IMR-90 (cell line): ENCODE measurements around the gene CLIC3. TPM values are rescaled to one million over a fixed set of nuclear protein-coding genes. Genes with fewer than 3 reads are reported as not detected.

Experiments
- ATAC-seq: fragments of 200-7000 bp; cut with Tn5 transposase; 2 replicates; pipeline ENCODE4 v1.9.1; 2020; ENCODE audit warnings: low read depth, mild to moderate bottlenecking, moderate library complexity
- BruUV-seq: library from RNA; stranded (reverse); fragments of 400-500 nt; replicated peaks from 2 replicates; lab custom pipeline; 2021; lab: Mats Ljungman, UMichigan
- CTCF ChIA-PET: fragments of 300-600 bp; formaldehyde crosslinking; extraction: SDS; loops from one replicate; lab custom pipeline; 2021; ENCODE audit warnings: antibody characterized with exemption; lab: Yijun Ruan, JAX
- POLR2A ChIA-PET: fragments of 300-600 bp; sonication (Branson Sonifier 250); formaldehyde crosslinking; loops from one replicate; lab custom pipeline; 2022; ENCODE audit warnings: antibody characterized with exemption; ENCODE audit not compliant: unreplicated experiment; lab: Charles Lee
- DNase-seq: peaks from one replicate; pipeline ENCODE4 v3.0.0; 2013
- H2AFZ ChIP-seq: replicated peaks from 2 replicates; pipeline ENCODE3; 2013; ENCODE audit warnings: low read length, mild to moderate bottlenecking; ENCODE audit not compliant: poor library complexity
- H2AK5ac ChIP-seq: 2 replicates; pipeline ENCODE4 v1.6.1; 2013; ENCODE audit warnings: low read depth, low read length, inconsistent platforms
- H2AK9ac ChIP-seq: replicated peaks from 2 replicates; pipeline ENCODE3; 2013; ENCODE audit warnings: mild to moderate bottlenecking, low read depth, low read length, moderate library complexity; ENCODE audit not compliant: poor library complexity
- H2BK120ac ChIP-seq: 2 replicates; pipeline ENCODE4 v1.6.1; 2013; ENCODE audit warnings: low read depth, low read length, inconsistent platforms
- H2BK15ac ChIP-seq: 3 replicates; pipeline ENCODE4 v1.6.1; 2013; ENCODE audit warnings: low read depth, low read length, inconsistent platforms
- H2BK20ac ChIP-seq: 2 replicates; pipeline ENCODE4 v1.6.1; 2013; ENCODE audit warnings: low read depth, mild to moderate bottlenecking, inconsistent platforms, low read length, moderate library complexity
- H2BK5ac ChIP-seq: 2 replicates; pipeline ENCODE4 v1.6.1; 2013; ENCODE audit warnings: mild to moderate bottlenecking, low read depth, low read length, inconsistent platforms; ENCODE audit not compliant: poor library complexity, severe bottlenecking
- H3K14ac ChIP-seq: replicated peaks from 2 replicates; pipeline ENCODE4 v1.6.1; 2013; ENCODE audit warnings: low read depth, low read length, inconsistent platforms
- H3K18ac ChIP-seq: 2 replicates; pipeline ENCODE4 v1.6.1; 2013; ENCODE audit warnings: low read depth, low read length, control low read depth
- H3K23ac ChIP-seq: 2 replicates; pipeline ENCODE4 v1.6.1; 2013; ENCODE audit warnings: low read depth, low read length, inconsistent platforms
- H3K27ac ChIP-seq: 2 replicates; pipeline ENCODE4 v1.5.1; 2013; ENCODE audit warnings: mild to moderate bottlenecking, control low read depth, low read length; ENCODE audit not compliant: insufficient read depth
- H3K27me3 ChIP-seq: 2 replicates; pipeline ENCODE4 v1.6.1; 2013; ENCODE audit warnings: low read length; ENCODE audit not compliant: control insufficient read depth, insufficient read depth
- H3K36me3 ChIP-seq: 2 replicates; pipeline ENCODE4 v1.6.1; 2013; ENCODE audit warnings: low read length, mixed read lengths; ENCODE audit not compliant: control insufficient read depth, insufficient read depth
- H3K4ac ChIP-seq: 2 replicates; pipeline ENCODE4 v1.6.1; 2013; ENCODE audit warnings: low read depth, low read length, inconsistent platforms
- H3K4me1 ChIP-seq: 2 replicates; pipeline ENCODE4 v1.6.1; 2013; ENCODE audit warnings: low read length, mixed read lengths; ENCODE audit not compliant: control insufficient read depth, insufficient read depth
- H3K4me2 ChIP-seq: 2 replicates; pipeline ENCODE4 v1.6.1; 2013; ENCODE audit warnings: low read depth, mild to moderate bottlenecking, control low read depth, low read length, moderate library complexity
- H3K4me3 ChIP-seq: 2 replicates; pipeline ENCODE4 v1.5.1; 2013; ENCODE audit warnings: low read depth, mild to moderate bottlenecking, control low read depth, low read length, moderate library complexity; ENCODE audit not compliant: insufficient read depth
- H3K56ac ChIP-seq: 2 replicates; pipeline ENCODE4 v1.6.1; 2013; ENCODE audit warnings: low read length, inconsistent platforms; ENCODE audit not compliant: insufficient read depth; ENCODE audit errors: extremely low read depth
- H3K79me1 ChIP-seq, 2 experiments: 2 replicates each; pipeline ENCODE4 v1.6.1; 2013; ENCODE audit warnings: low read length in 2 of 2, inconsistent platforms in 1 of 2, low read depth in 1 of 2
- H3K9ac ChIP-seq: 2 replicates; pipeline ENCODE4 v1.6.1; 2013; ENCODE audit warnings: low read depth, low read length, control low read depth
- H3K9me1 ChIP-seq: 2 replicates; pipeline ENCODE4 v1.6.1; 2013; ENCODE audit warnings: low read length, inconsistent platforms; ENCODE audit not compliant: insufficient read depth
- H3K9me3 ChIP-seq: 2 replicates; pipeline ENCODE4 v1.6.1; 2013; ENCODE audit warnings: low read length; ENCODE audit not compliant: control insufficient read depth, insufficient read depth
- H4K20me1 ChIP-seq: 2 replicates; pipeline ENCODE4 v1.6.1; 2013; ENCODE audit warnings: low read length, inconsistent platforms; ENCODE audit not compliant: insufficient read depth
- H4K5ac ChIP-seq: 2 replicates; pipeline ENCODE4 v1.6.1; 2013; ENCODE audit warnings: mild to moderate bottlenecking, low read depth, low read length, control low read depth
- H4K8ac ChIP-seq, 2 experiments: 2 replicates each; pipeline ENCODE4 v1.6.1; 2013; ENCODE audit warnings: low read depth in 2 of 2, low read length in 2 of 2, control low read depth in 1 of 2, inconsistent platforms in 1 of 2
- H4K91ac ChIP-seq: 2 replicates; pipeline ENCODE4 v1.6.1; 2013; ENCODE audit warnings: low read depth, low read length, inconsistent platforms; ENCODE audit not compliant: insufficient read depth
- BHLHE40 ChIP-seq: fragments of 150-350 bp; IDR thresholded peaks from 2 replicates; pipeline ENCODE4 v1.6.1; 2016; ENCODE audit warnings: mild to moderate bottlenecking, low read depth, low read length
- CEBPB ChIP-seq: IDR thresholded peaks from 2 replicates; pipeline ENCODE4 v1.6.1; 2012; ENCODE audit warnings: low read depth, low read length, improper control_type of control experiment
- CHD1 ChIP-seq: IDR thresholded peaks from 2 replicates; pipeline ENCODE4 v1.6.1; 2012; ENCODE audit warnings: low read depth, low read length, improper control_type of control experiment
- FOS ChIP-seq: fragments of 150-350 bp; IDR thresholded peaks from 2 replicates; pipeline ENCODE4 v1.6.1; 2016; ENCODE audit warnings: low read depth, low read length
- MAFK ChIP-seq: IDR thresholded peaks from 2 replicates; pipeline ENCODE4 v1.6.1; 2012; ENCODE audit warnings: low read depth, low read length, improper control_type of control experiment
- MAZ ChIP-seq: IDR thresholded peaks from 2 replicates; pipeline ENCODE4 v1.6.1; 2012; ENCODE audit warnings: low read depth, mild to moderate bottlenecking, low read length, improper control_type of control experiment, moderate library complexity, borderline replicate concordance
- MXI1 ChIP-seq: IDR thresholded peaks from 2 replicates; pipeline ENCODE4 v1.6.1; 2012; ENCODE audit warnings: low read depth, mild to moderate bottlenecking, low read length, moderate library complexity, borderline replicate concordance
- NFE2L2 ChIP-seq: fragments of 150-350 bp; IDR thresholded peaks from 2 replicates; pipeline ENCODE4 v1.6.1; 2016; ENCODE audit warnings: low read depth, mild to moderate bottlenecking, low read length
- POLR2A ChIP-seq: IDR thresholded peaks from 2 replicates; pipeline ENCODE4 v1.6.1; 2012; ENCODE audit warnings: mild to moderate bottlenecking, low read depth, low read length
- RAD21 ChIP-seq: IDR thresholded peaks from 2 replicates; pipeline ENCODE4 v1.6.1; 2012; ENCODE audit warnings: low read length, improper control_type of control experiment
- RCOR1 ChIP-seq: IDR thresholded peaks from 2 replicates; pipeline ENCODE4 v1.6.1; 2012; ENCODE audit warnings: mild to moderate bottlenecking, low read length, improper control_type of control experiment; ENCODE audit not compliant: insufficient replicate concordance
- RFX5 ChIP-seq: IDR thresholded peaks from 2 replicates; pipeline ENCODE4 v1.8.0; 2012; ENCODE audit warnings: low read depth, mild to moderate bottlenecking, low read length, moderate library complexity
- SMC3 ChIP-seq: fragments of 150-350 bp; IDR thresholded peaks from 2 replicates; pipeline ENCODE4 v1.6.1; 2016; ENCODE audit warnings: low read depth, mild to moderate bottlenecking, antibody characterized with exemption, low read length, moderate library complexity
- WGBS, 2 experiments: methylation state at CpG; one replicate each; pipeline versions ENCODE4 v1.1.5 to v1.1.7; 2013; ENCODE audit warnings: missing lambda C conversion rate in 2 of 2; ENCODE audit not compliant: insufficient read length in 1 of 2; ENCODE audit errors: extremely low coverage in 2 of 2; 5-methylcytosine and 5-hydroxymethylcytosine counted together
- dilution Hi-C: fragments of 300-500 bp; cut with HindIII; formaldehyde crosslinking; loops from one replicate; pipeline ENCODE4 v1.14.3; 2018; ENCODE audit warnings: low sequenced_read_pairs; ENCODE audit not compliant: unreplicated experiment
- in situ Hi-C: fragments of 300-500 bp; cut with MboI; formaldehyde crosslinking; loops from 3 replicates; pipeline ENCODE4 v1.14.3; 2019; ENCODE audit warnings: low sequenced_read_pairs, inconsistent platforms, mixed read lengths
- intact Hi-C: fragments of 100-400 bp; cut with micrococcal nuclease; formaldehyde crosslinking; loops from 2 replicates; pipeline ENCODE4 v1.10.0; 2022
- polyA plus RNA-seq, 3 experiments: library from polyadenylated mRNA; depleted of rRNA; stranded (reverse); fragments of >200 nt; gene quantifications; 2 replicates each; pipeline ENCODE4 v1.2.3, GENCODE V29; 2012; ENCODE audit warnings: low replicate concordance in 1 of 3
- total RNA-seq: library from RNA; depleted of rRNA; stranded (reverse); fragments of >200 nt; gene quantifications from 2 replicates; pipeline ENCODE4 v1.2.3, GENCODE V29; 2012
- TF ChIP-seq, protein P1 (sequence below): fragments of 150-350 bp; IDR thresholded peaks from 2 replicates; pipeline ENCODE4 v1.6.1; 2017; ENCODE audit warnings: mild to moderate bottlenecking, antibody characterized with exemption, low read length, low read depth
- TF ChIP-seq, protein P2 (sequence below): fragments of 150-350 bp; IDR thresholded peaks from 2 replicates; pipeline ENCODE4 v1.6.1; 2016; ENCODE audit warnings: low read depth, mild to moderate bottlenecking, low read length, moderate library complexity, borderline replicate concordance
- TF ChIP-seq, protein P3 (sequence below): conservative IDR thresholded peaks from 2 replicates; pipeline ENCODE4 v1.5.1; 2012; ENCODE audit warnings: mild to moderate bottlenecking, low read depth, low read length, improper control_type of control experiment

CLIC3 gene
- total and polyA plus RNA-seq, 2 of the 4 experiments (the other 2 are of a cell fraction): 0.18 to 1.7 TPM

DNA sequence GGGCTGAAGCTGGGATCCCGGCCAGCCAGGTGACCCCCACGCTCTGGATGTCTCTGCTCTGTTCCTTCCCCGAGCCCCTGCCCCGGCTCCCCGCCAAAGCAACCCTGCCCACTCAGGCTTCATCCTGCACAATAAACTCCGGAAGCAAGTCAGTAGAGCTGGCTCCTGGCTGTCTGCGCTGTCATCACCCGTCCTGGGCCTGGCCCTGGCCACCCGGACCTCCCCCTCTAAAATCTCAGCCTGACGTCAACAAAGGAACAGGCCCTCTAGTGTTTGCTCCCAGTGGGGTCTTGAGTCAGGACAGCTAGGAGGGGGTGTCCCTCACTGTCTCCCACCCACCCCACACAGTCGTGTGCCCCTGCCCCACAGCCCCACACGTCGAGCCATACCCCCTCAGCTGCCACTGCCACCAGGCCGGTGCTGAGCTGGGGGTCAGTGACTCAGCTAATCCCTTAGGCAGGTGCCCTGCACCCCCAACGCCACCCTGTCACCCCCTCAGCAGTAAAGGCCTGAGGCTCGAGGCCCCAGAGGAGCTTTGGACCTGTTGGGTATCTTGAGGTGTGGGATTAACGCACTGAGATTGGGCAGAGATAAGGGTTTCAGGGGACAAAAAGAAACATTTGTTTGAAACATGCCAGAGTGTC lies 14.7 kb downstream of the CLIC3 start:
- H3K9me3 ChIP-seq: no peaks in the 10 kb centered on the region
- CTCF ChIA-PET: interaction anchor here (1.2 kb wide), 1 partner anchor 34 kb away, joined by 4 read pairs; no protein-coding TSS in a partner anchor
- no peak overlapping the region for H2BK5ac ChIP-seq
- H4K8ac ChIP-seq: no peak overlapping the region
- H3K36me3 ChIP-seq: no peaks in the 10 kb centered on the region
- H3K9me1 ChIP-seq: no peaks in the 10 kb centered on the region
- in situ Hi-C loops: no loop called here
- no peak overlapping the region for H2AFZ ChIP-seq
- POLR2A ChIA-PET: no interaction called here
- H3K4me2 ChIP-seq: no peak overlapping the region
- H3K56ac ChIP-seq: no peak overlapping the region
- H3K4me3 ChIP-seq: no peak overlapping the region
- H3K23ac ChIP-seq: no peak overlapping the region
- no peak overlapping the region for H2AK5ac ChIP-seq
- WGBS, 2 experiments: 49% methylated on average over 5 of the region's 17 CpGs; no CpG with 5 or more reads in 1 of the 2 experiments
- no TSS peak for BruUV-seq
- intact Hi-C loops: no loop called here
- no peak overlapping the region for H2BK15ac ChIP-seq
- H2BK120ac ChIP-seq: no peak overlapping the region
- no peak overlapping the region for H2BK20ac ChIP-seq
- H4K91ac ChIP-seq: no peak overlapping the region
- DNase-seq: no peak
- no peak for ATAC-seq
- H3K9ac ChIP-seq: no peak overlapping the region
- H2AK9ac ChIP-seq: no peak overlapping the region
- no peak overlapping the region for H3K14ac ChIP-seq
- H3K27me3 ChIP-seq: peaks cover 37% of the 10 kb centered on the region
- H3K79me1 ChIP-seq: no peaks in the 10 kb centered on the region
- no peak overlapping the region for H3K18ac ChIP-seq
- no peak overlapping the region for H3K4ac ChIP-seq
- no peak for TF ChIP-seq MXI1
- no peak for TF ChIP-seq CEBPB
- no peak for TF ChIP-seq SMC3
- TF ChIP-seq MAZ: no peak
- TF ChIP-seq FOS: no peak
- TF ChIP-seq BHLHE40: no peak
- TF ChIP-seq, protein P1, sequence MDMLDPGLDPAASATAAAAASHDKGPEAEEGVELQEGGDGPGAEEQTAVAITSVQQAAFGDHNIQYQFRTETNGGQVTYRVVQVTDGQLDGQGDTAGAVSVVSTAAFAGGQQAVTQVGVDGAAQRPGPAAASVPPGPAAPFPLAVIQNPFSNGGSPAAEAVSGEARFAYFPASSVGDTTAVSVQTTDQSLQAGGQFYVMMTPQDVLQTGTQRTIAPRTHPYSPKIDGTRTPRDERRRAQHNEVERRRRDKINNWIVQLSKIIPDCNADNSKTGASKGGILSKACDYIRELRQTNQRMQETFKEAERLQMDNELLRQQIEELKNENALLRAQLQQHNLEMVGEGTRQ: no peak
- TF ChIP-seq CHD1: no peak
- TF ChIP-seq, protein P2, sequence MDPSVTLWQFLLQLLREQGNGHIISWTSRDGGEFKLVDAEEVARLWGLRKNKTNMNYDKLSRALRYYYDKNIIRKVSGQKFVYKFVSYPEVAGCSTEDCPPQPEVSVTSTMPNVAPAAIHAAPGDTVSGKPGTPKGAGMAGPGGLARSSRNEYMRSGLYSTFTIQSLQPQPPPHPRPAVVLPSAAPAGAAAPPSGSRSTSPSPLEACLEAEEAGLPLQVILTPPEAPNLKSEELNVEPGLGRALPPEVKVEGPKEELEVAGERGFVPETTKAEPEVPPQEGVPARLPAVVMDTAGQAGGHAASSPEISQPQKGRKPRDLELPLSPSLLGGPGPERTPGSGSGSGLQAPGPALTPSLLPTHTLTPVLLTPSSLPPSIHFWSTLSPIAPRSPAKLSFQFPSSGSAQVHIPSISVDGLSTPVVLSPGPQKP: no peak
- no peak for TF ChIP-seq RFX5
- no peak for TF ChIP-seq NFE2L2
- no peak for TF ChIP-seq RAD21
- no peak for TF ChIP-seq MAFK
- TF ChIP-seq RCOR1: no peak
- TF ChIP-seq, protein P3, sequence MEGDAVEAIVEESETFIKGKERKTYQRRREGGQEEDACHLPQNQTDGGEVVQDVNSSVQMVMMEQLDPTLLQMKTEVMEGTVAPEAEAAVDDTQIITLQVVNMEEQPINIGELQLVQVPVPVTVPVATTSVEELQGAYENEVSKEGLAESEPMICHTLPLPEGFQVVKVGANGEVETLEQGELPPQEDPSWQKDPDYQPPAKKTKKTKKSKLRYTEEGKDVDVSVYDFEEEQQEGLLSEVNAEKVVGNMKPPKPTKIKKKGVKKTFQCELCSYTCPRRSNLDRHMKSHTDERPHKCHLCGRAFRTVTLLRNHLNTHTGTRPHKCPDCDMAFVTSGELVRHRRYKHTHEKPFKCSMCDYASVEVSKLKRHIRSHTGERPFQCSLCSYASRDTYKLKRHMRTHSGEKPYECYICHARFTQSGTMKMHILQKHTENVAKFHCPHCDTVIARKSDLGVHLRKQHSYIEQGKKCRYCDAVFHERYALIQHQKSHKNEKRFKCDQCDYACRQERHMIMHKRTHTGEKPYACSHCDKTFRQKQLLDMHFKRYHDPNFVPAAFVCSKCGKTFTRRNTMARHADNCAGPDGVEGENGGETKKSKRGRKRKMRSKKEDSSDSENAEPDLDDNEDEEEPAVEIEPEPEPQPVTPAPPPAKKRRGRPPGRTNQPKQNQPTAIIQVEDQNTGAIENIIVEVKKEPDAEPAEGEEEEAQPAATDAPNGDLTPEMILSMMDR: no peak
- TF ChIP-seq POLR2A: no peak
- dilution Hi-C loops: no loop called here
- peaks cover 7% of the 10 kb centered on the region; the same call in 1 of the 2 replicates for H3K4me1 ChIP-seq
- no peaks in the 10 kb centered on the region for H4K20me1 ChIP-seq
- no peak overlapping the region for H4K5ac ChIP-seq
- no peak overlapping the region for H3K27ac ChIP-seq
